HFFc6 (cell line): ENCODE data around the gene GTF2H4. TPM values are rescaled to one million over a fixed set of nuclear protein-coding genes. Genes with fewer than 3 reads are reported as not detected.
"Not testable (repeated sequence)": the region's sequence is repeated elsewhere in the genome, so short reads cannot be mapped to it uniquely, and the experiment has no call there.

Source experiments
- DNase-seq: peaks from one replicate; pipeline ENCODE4 v3.0.0-alpha.2; 2018
- H3K27ac Mint-ChIP-seq: 2 replicates; pipeline ENCODE4 v1.8.0; 2020; ENCODE audit warnings: mild to moderate bottlenecking, mixed read lengths
- H3K27me3 Mint-ChIP-seq: 2 replicates; pipeline ENCODE4 v1.8.0; 2021; ENCODE audit warnings: mild to moderate bottlenecking, moderate library complexity, mixed read lengths; ENCODE audit not compliant: insufficient read depth
- H3K36me3 Mint-ChIP-seq: 2 replicates; pipeline ENCODE4 v1.8.0; 2021; ENCODE audit warnings: low read depth, mixed read lengths
- H3K4me1 Mint-ChIP-seq: 2 replicates; pipeline ENCODE4 v1.8.0; 2020; ENCODE audit warnings: low read depth, mixed read lengths
- H3K4me3 Mint-ChIP-seq: 2 replicates; pipeline ENCODE4 v1.8.0; 2020; ENCODE audit warnings: mild to moderate bottlenecking, moderate library complexity, mixed read lengths
- H3K9me3 Mint-ChIP-seq: 2 replicates; pipeline ENCODE4 v1.8.0; 2020; ENCODE audit warnings: mild to moderate bottlenecking, mixed read lengths
- CTCF ChIP-seq: fragments of 200-600 bp; sonication (generic); IDR thresholded peaks from 2 replicates; pipeline ENCODE4 v1.5.0; 2021; ENCODE audit warnings: antibody characterized with exemption, mild to moderate bottlenecking
- long read RNA-seq: library from polyadenylated mRNA; unstranded; transcript quantifications from one replicate; pipeline ENCODE4 v2.0.0, GENCODE V29; 2019
- total RNA-seq, 6 experiments: library from RNA; stranded (reverse); fragmentation: NEBNext Ultra II Directional; extraction: Animal tissue kit (Norgen Biotek cat#: 25700); gene quantifications; 2 replicates in 1 of 6; 3 replicates in 5 of 6; pipeline ENCODE4 v1.2.3, GENCODE V29; 2021

The GTF2H4 gene
- 10 to 100 TPM; 23.9 to 27.1 (median 26.5) TPM for total RNA-seq
- long read RNA-seq, partial matches to known transcripts, result 0 of 4 reads
- long read RNA-seq, other reads (novel, unspliced or antisense), result 0 of 4 reads

DNA sequence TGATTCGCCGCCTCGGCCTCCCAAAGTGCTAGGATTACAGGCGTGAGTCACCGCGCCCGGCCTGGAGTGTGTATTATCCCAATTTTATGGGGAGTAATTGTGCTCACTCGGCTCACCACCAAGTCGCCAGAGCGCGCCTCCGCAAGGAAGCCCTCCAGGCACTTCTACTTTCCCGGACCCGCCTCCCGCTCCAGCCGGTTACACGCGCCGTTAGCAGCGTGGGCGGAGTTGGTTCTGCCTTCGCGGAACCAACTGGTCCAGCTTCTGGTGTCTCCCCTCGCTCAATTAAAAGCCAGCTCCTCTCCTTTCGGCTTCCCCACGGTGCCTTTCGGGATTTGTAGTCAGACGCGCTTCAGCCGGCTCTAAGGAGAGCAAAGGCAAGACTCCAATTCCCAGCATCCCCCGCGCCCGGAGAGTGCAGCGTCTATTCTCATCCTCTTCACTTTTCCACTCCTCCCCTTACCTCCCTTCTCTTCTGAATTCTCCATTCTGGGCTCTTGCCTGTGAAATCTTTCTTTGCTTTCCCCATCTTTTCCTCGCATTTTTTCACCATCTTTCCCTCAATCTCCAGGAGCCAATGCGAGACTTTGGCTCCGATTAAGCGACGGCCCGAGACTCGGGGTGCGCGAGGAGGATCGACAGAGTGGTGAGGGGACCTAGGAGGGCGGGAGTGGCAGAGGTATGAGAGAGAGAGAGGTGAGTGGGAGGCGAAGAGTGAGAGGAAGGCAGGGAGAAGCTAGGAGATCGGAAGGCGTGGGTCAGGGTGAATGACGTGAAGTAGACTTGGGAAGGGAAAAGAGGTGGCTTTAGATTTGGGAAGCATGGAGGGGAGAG is at the start of gene GTF2H4:
Gene GTF2H4 (plus strand): TSS at position 450 of the 834 bp plus-strand sequence.
- Mint-ChIP-seq H3K4me3 (peak within 1 kb of the TSS; percentile 97), H3K9me3 (no peaks in the 10 kb centered on the region), H3K27me3 (no peaks in the 10 kb centered on the region), H3K27ac (peak within 1 kb of the TSS; percentile 73), H3K4me1 (peaks cover 11% of the 10 kb centered on the region), H3K36me3 (peaks cover 6% of the 10 kb centered on the region; the same call in 1 of the 2 replicates)
- no peak for TF ChIP-seq CTCF
- DNase-seq, result peak; percentile 99

DNA sequence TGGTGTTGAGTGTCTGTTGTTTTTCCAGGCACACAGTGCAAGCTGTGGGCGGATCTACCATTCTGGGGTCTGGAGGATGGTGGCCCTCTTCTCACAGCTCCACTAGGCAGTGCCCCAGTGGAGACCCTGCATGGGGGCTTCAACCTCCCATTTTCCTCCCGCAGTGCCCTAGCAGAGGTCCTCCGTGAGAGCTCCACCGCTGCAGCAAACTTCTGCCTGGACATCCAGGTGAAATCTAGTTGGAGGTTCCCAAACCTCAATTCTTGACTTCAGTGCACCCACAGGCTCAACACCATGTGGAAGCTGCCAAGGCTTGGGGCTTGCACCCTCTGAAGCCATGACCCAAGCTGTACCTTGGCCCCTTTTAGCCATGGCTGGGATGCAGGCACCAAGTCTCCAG is 48.3 kb upstream of the GTF2H4 start:
- not testable (repeated sequence) for DNase-seq, H3K9me3 Mint-ChIP-seq, H3K4me1 Mint-ChIP-seq, H3K27ac Mint-ChIP-seq, H3K36me3 Mint-ChIP-seq, H3K4me3 Mint-ChIP-seq
- H3K27me3 Mint-ChIP-seq, result peaks cover 38% of the 10 kb centered on the region

DNA sequence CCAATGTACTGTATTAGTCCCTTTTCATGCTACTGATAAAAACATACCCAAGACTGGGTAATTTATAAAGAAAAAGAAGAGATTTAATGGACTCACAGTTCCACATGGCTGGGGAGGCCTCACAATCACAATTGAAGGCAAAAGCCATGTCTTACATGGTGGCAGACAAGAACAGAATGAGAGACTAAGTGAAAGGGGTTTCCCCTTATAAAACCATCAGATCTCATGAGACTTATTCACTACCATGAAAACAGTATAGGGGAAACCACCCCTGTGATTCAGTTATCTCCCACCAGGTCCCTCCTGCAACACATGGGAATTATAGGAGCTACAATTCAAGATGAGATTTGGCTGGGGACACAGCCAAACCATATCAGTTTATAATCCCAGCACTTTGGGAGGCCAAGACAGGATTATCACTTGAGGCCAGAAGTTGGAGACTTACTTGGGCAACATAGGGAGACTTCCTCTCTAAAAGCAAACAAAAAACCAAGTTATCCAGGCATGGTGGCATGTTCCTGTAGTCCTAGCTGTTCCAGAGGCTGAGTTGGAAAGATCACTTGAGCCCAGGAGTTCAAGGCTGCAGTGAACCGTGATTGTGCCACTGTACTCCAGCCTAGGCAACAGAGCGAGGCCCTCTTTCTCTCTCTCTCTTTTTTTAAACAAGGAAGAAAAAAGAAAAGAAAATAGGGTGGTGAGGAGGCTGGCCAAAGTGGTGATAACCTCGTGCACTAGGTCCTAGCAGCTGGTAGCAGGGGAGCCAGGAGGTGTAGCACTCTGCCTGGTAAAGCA is 46.6 kb upstream of the GTF2H4 start:
- no peaks in the 10 kb centered on the region; the same call in 1 of the 2 replicates for H3K4me1 Mint-ChIP-seq
- peaks cover 5% of the 10 kb centered on the region for H3K36me3 Mint-ChIP-seq
- TF ChIP-seq CTCF, result no peak
- DNase-seq, result no peak
- H3K4me3 Mint-ChIP-seq, result no peak overlapping the region
- H3K27me3 Mint-ChIP-seq, result peaks cover 45% of the 10 kb centered on the region
- H3K9me3 Mint-ChIP-seq, result peaks cover 8% of the 10 kb centered on the region
- H3K27ac Mint-ChIP-seq, result no peak overlapping the region

DNA sequence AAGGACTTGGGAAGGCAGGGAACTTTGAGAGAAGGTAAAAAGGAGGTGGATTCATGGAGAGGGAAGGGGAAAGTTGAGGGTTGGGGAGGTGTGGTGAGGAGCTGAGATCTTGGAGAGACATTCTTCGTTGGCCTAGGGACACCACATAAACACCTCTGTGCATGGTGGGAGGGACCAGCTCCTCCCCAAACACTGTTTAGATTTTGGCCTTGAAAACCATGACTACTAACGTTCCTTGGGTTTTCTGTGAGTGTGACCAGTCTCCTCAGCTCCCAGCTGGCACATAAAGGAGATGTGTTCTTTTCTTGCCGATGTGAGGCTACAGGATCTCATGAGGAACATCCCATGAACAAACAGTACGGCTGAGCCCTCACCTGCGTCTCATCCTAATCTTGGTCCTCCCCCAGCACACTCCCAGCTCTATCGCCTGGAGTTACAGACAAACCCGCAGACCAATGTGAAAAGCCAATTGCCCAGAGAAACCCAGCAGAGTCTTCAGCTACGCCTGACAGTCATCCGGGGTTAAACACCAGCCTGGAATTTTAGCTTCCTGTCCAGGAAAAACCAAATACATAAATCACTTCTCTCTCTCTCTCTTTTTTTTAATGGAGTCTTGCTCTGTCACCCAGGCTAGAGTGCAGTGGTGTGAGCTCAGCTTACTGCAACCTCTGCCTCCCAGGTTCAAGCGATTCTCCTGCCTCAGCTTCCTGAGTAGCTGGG is 45.7 kb upstream of the GTF2H4 start:
- no peak overlapping the region for H3K4me3 Mint-ChIP-seq
- H3K9me3 Mint-ChIP-seq, result peaks cover 8% of the 10 kb centered on the region
- H3K4me1 Mint-ChIP-seq, result no peaks in the 10 kb centered on the region; the same call in 1 of the 2 replicates
- H3K36me3 Mint-ChIP-seq, result peaks cover 5% of the 10 kb centered on the region
- no peak overlapping the region; the same call in 1 of the 2 replicates for H3K27ac Mint-ChIP-seq
- H3K27me3 Mint-ChIP-seq, result peaks cover 39% of the 10 kb centered on the region
- DNase-seq, result no peak
- TF ChIP-seq CTCF, result no peak

GRCh38 chr6:30864325-30864724 is 43.7 kb upstream of the GTF2H4 start:
- no peak for TF ChIP-seq CTCF
- H3K9me3 Mint-ChIP-seq, result peaks cover 17% of the 10 kb centered on the region
- H3K36me3 Mint-ChIP-seq, result peaks cover 13% of the 10 kb centered on the region
- DNase-seq, result no peak
- no peak overlapping the region for H3K4me3 Mint-ChIP-seq
- H3K27me3 Mint-ChIP-seq, result peaks cover 29% of the 10 kb centered on the region
- H3K4me1 Mint-ChIP-seq, result no peaks in the 10 kb centered on the region; the same call in 1 of the 2 replicates
- H3K27ac Mint-ChIP-seq, result no peak overlapping the region

DNA sequence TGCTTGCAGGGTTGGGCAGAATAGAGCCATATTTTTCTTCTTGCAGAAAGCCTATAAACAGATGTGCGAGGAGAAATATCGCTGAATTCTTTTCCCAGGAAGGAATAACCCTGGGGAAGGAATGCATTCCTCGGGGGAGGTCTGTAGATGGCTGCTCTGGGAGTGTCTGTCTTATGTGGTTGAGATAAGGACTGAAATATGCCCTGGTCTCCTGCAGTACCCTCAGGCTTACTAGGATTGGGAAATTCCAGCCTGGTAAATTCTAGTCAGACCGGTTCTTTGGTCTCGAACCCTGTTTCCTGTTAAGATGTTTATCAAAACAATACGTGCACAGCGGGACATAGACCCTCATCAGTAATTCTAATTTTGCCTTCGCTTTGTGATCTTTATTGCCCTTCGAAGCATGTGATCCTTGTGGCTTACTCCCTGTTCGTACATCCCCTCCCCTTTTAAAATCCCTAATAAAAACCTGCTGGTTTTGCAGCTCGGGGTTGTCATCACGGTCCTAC is 38.7 kb upstream of the GTF2H4 start:
- not testable (repeated sequence) for H3K4me3 Mint-ChIP-seq, DNase-seq, H3K27ac Mint-ChIP-seq, H3K4me1 Mint-ChIP-seq
- H3K9me3 Mint-ChIP-seq, result peaks cover 52% of the 10 kb centered on the region
- peaks cover 35% of the 10 kb centered on the region for H3K36me3 Mint-ChIP-seq
- peaks cover 20% of the 10 kb centered on the region for H3K27me3 Mint-ChIP-seq
